ENCODE measurements around the gene CELF5.

Gene CELF5

GRCh38 chr19:3269916-3270671 lies 45.6 kb downstream of the CELF5 start:
- no peak overlapping the region for H3K4me3 ChIP-seq (ENCODE audit: low read length)
- no peak for TF ChIP-seq CTCF (IDR thresholded peaks at IDR 0.05; ENCODE audit: insufficient read depth, low read depth, low read length, missing control alignments)
- no peak for DNase-seq (ENCODE audit: low read depth)

GRCh38 chr19:3270902-3271301 lies 46.4 kb downstream of the CELF5 start:
- DNase-seq (ENCODE audit: low read depth), result peak; percentile 41
- no peak for TF ChIP-seq CTCF (IDR thresholded peaks at IDR 0.05; ENCODE audit: insufficient read depth, low read depth, low read length, missing control alignments)
- no peak overlapping the region for H3K4me3 ChIP-seq (ENCODE audit: low read length)

- DNase-seq (ENCODE audit: low read depth), result no peak
- no peak for TF ChIP-seq CTCF (IDR thresholded peaks at IDR 0.05; ENCODE audit: insufficient read depth, low read depth, low read length, missing control alignments)
- H3K4me3 ChIP-seq (ENCODE audit: low read length), result no peak overlapping the region
Measured at GRCh38 chr19:3272401-3272931, 48.0 kb downstream of the CELF5 start.

GRCh38 chr19:3272952-3273351 lies 48.5 kb downstream of the CELF5 start:
- H3K4me3 ChIP-seq (ENCODE audit: low read length), result no peak overlapping the region
- no peak for TF ChIP-seq CTCF (IDR thresholded peaks at IDR 0.05; ENCODE audit: insufficient read depth, low read depth, low read length, missing control alignments)
- DNase-seq (ENCODE audit: low read depth), result no peak

GRCh38 chr19:3274245-3274941 lies 49.9 kb downstream of the CELF5 start:
- no peak for TF ChIP-seq CTCF (IDR thresholded peaks at IDR 0.05; ENCODE audit: insufficient read depth, low read depth, low read length, missing control alignments)
- DNase-seq (ENCODE audit: low read depth), result no peak
- H3K4me3 ChIP-seq (ENCODE audit: low read length), result no peak overlapping the region

GRCh38 chr19:3274942-3275582 lies 50.6 kb downstream of the CELF5 start:
- no peak for DNase-seq (ENCODE audit: low read depth)
- peak; percentile 38 for TF ChIP-seq CTCF (IDR thresholded peaks at IDR 0.05; ENCODE audit: insufficient read depth, low read depth, low read length, missing control alignments)
- peak overlapping the region; percentile 37 for H3K4me3 ChIP-seq (ENCODE audit: low read length)
